ENCODE results near the gene SLC9C1. TPM values are rescaled to one million over a fixed set of nuclear protein-coding genes. Genes with fewer than 3 reads are reported as not detected.

The SLC9C1 gene
- total RNA-seq, 1 donor from 2014 or later = 0.42 TPM

DNA sequence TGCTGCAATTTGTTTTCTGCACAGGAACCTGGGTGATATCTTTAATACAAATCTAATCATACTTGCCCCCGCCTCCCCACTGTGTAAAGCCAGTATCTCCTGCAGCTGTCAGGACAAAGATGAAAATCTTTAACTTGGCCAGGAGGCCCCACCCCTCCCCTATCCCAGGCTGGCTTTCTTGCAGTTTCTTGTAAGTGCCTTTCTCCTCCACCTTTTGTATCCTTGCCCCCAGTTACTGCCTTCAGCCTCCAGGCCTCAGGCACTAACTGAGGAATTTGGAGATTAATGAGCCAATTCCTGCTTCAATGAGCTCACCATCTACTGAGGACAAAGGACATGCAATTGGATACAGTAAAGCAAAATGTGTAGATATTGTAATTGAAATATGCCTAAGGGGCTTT lies 167.5 kb downstream of the SLC9C1 start:
- Mint-ChIP-seq H3K4me3 (no peak overlapping the region), H3K4me1 (peaks cover 47% of the 10 kb centered on the region), H3K36me3 (ENCODE audit: low read depth) (peaks cover 9% of the 10 kb centered on the region), H3K9me3 (peaks cover 3% of the 10 kb centered on the region), H3K27ac (ENCODE audit: unreplicated experiment) (peak overlapping the region; percentile 72), H3K27me3 (ENCODE audit: low read depth) (no peaks in the 10 kb centered on the region)
- TF ChIP-seq, protein P1, sequence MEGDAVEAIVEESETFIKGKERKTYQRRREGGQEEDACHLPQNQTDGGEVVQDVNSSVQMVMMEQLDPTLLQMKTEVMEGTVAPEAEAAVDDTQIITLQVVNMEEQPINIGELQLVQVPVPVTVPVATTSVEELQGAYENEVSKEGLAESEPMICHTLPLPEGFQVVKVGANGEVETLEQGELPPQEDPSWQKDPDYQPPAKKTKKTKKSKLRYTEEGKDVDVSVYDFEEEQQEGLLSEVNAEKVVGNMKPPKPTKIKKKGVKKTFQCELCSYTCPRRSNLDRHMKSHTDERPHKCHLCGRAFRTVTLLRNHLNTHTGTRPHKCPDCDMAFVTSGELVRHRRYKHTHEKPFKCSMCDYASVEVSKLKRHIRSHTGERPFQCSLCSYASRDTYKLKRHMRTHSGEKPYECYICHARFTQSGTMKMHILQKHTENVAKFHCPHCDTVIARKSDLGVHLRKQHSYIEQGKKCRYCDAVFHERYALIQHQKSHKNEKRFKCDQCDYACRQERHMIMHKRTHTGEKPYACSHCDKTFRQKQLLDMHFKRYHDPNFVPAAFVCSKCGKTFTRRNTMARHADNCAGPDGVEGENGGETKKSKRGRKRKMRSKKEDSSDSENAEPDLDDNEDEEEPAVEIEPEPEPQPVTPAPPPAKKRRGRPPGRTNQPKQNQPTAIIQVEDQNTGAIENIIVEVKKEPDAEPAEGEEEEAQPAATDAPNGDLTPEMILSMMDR (conservative IDR thresholded peaks at IDR 0.05) = no peak
- no peak for DNase-seq (ENCODE audit: low read depth, low spot score)

DNA sequence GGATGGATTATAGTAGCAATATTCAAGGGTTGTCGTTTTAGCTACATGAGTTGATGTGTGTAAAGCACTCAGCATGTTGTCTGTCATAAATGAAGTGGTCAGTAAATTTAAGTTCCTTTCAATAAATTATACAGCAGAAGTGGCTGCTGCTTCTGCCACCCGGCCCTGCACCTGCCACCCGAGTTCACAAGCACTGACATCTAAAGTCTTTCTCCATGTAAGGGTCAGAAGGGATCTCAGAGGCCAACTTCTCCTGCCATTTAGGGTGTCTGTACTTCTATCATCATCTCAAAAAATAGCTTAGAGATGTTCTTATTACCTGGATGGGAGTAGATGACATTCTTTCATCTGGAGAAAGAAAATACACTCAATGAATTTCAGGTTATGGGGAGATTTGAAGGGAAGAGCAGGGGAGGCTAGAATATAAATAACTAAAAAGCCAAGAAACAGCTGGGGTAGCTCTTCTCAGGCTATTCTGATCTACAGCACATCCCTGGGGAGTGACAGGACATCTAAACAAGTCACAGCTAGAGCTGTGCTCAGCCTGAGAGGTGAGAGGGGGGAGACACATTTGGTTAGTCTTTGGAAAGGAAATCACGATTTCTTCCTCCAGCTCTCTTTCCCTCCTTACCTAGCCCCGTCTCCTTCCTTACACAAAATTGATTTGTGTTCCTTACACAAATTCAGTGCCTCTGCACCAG lies 169.0 kb downstream of the SLC9C1 start:
- Mint-ChIP-seq H3K27me3 (ENCODE audit: low read depth) (no peaks in the 10 kb centered on the region), H3K36me3 (ENCODE audit: low read depth) (peaks cover 4% of the 10 kb centered on the region), H3K4me1 (peaks cover 51% of the 10 kb centered on the region), H3K27ac (ENCODE audit: unreplicated experiment) (no peak overlapping the region), H3K9me3 (peaks cover 3% of the 10 kb centered on the region), H3K4me3 (no peak overlapping the region)
- DNase-seq (ENCODE audit: low read depth, low spot score) = no peak
- TF ChIP-seq, protein P1 (conservative IDR thresholded peaks at IDR 0.05) = no peak

DNA sequence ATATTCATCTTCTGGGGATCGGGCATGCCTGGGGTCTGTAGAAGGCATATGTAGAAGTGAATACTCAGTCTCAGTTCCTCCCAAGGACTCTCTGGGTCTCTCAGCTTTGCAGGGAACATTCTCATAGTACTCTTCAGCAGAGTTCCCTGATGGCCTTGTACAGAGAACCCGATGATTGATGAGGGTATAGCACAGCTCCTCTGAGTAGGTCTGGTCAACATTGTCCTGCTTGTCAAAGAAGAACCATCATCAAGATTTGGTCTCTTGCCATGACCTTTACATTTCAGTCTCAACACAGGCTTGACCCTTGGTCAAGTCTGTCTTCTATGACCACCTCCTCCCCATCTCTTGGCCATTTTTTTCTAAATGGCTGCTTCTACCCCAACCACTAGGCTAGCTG lies 170.5 kb downstream of the SLC9C1 start:
- no peak overlapping the region for H3K27ac Mint-ChIP-seq (ENCODE audit: unreplicated experiment)
- DNase-seq (ENCODE audit: low read depth, low spot score) = no peak
- peaks cover 3% of the 10 kb centered on the region for H3K9me3 Mint-ChIP-seq
- no peaks in the 10 kb centered on the region for H3K27me3 Mint-ChIP-seq (ENCODE audit: low read depth)
- no peak overlapping the region for H3K4me3 Mint-ChIP-seq
- H3K4me1 Mint-ChIP-seq = peaks cover 54% of the 10 kb centered on the region
- peaks cover 13% of the 10 kb centered on the region for H3K36me3 Mint-ChIP-seq (ENCODE audit: low read depth)
- TF ChIP-seq, protein P1 (conservative IDR thresholded peaks at IDR 0.05) = no peak

DNA sequence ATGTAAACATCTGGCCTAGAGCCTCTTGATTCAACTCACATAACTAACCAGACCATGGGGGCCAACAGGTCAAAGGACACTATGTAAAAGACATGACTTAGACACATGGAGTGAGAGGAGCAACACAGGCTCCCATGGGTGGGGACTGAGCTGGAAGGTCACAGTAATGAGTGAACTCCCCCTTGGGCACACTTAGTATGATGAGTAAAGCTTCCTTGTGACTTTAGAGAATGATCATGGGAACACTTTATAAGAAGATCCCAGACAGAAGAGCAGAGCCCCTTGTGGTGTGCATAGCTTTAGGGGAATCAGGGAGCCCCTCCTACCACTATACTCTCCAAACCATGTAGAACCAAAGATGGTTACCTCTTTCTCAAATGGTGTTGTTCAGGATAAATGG lies 171.1 kb downstream of the SLC9C1 start:
- Mint-ChIP-seq H3K27me3 (ENCODE audit: low read depth) (no peaks in the 10 kb centered on the region), H3K27ac (ENCODE audit: unreplicated experiment) (no peak overlapping the region), H3K4me1 (peaks cover 55% of the 10 kb centered on the region), H3K36me3 (ENCODE audit: low read depth) (peaks cover 19% of the 10 kb centered on the region), H3K9me3 (peaks cover 3% of the 10 kb centered on the region), H3K4me3 (no peak overlapping the region)
- TF ChIP-seq, protein P1 (conservative IDR thresholded peaks at IDR 0.05) = no peak
- DNase-seq (ENCODE audit: low read depth, low spot score) = no peak

DNA sequence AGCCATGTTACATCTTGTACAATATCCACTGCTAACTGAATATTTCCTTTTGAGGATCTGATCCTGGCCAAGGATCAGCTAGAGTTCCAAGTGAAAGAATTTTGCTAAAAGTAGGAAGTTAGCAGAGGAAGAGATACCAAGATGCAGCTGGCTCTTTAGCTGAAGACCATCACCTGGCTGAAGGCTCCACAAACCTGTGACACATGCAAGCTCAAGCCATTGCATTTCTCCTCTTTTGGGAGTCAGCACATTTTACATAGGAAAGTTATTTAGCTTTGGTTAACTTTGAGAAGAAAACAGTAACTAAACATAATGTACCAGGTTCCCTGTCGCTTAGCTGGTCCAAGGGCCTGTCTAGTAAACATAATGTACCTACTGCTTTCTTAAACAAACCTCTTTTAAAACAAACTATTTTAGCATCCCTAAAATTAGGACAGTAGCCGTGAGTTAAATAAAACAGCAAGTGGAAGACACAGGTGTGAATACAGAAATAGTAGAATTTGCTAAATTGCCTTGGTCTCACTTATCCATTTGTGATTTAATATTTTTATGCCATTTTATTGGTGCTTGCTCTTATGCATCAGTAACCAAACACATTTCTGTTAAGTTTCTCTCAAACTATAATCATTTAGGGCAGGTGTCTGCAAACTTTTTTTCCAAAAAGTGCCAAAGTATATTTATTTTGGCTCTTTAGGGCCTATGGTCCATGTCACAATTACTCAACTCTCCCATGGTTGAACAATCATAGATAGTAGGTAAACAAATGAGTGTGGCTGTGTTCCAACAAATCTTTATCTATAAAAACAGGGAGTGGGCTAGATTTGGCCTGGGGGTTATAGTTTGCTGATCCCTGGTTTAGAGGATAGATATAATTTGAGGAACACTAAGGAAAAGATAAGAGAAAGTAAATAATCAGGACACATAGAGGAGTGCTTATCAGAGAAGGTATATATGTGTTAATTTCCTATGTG lies 172.2 kb downstream of the SLC9C1 start:
- DNase-seq (ENCODE audit: low read depth, low spot score) = no peak
- Mint-ChIP-seq H3K9me3 (peaks cover 3% of the 10 kb centered on the region), H3K4me3 (no peak overlapping the region), H3K4me1 (peaks cover 58% of the 10 kb centered on the region), H3K36me3 (ENCODE audit: low read depth) (peaks cover 19% of the 10 kb centered on the region), H3K27me3 (ENCODE audit: low read depth) (no peaks in the 10 kb centered on the region), H3K27ac (ENCODE audit: unreplicated experiment) (no peak overlapping the region)
- TF ChIP-seq, protein P1 (conservative IDR thresholded peaks at IDR 0.05) = no peak

Measured in neural crest cell (in vitro differentiated cells).